T1000 (cell line): ENCODE data around the gene ENTR1.
A peak's percentile ranks its signal among the peaks of the same experiment; 100 is the strongest.

Experiments
- DNase-seq: peaks from one replicate; lab custom pipeline; 2025; ENCODE audit warnings: mixed read lengths; lab: John Stamatoyannopoulos, UW

Gene ENTR1

DNA sequence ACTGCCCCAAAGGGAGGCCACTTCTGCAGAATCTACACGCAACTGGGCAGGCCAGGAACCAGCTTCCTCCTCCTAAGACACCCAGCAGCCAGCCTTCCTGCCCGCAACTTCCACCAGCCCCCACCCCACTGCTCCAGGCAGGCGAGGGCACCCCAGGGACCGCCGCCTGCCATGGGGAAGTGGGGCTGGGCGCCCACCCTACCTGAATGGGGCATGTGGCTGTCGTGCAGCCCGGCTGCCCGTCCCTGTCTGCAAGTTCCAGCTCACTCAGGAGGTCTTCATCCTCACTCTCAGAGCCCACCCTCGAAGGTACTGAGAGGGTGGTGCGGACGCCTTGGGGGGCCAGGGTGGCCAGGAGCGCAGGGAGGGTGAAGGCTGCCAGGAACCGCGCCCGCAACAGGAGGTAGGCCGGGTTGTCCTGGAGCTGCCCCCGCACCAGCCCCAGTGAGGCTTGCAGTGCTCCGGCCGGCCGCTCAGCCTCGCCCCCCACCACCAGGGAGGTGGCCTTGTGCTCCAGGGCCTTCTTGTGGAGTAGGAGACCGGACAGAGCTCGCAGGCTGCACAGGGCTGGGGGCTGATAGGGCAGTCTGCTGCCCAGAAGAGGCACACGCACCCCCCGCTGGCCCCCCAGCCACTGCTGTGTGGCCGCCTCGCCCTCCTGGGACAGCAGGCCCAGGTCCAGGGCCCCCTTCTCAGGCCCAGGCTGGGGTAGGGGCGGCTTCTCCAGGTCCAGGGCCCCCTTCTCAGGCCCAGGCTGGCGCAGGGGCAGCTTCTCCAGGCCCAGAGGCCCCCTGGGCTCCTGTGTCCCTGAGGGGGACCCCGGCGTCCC is 32.9 kb downstream of the ENTR1 start:
- no peak for DNase-seq

DNA sequence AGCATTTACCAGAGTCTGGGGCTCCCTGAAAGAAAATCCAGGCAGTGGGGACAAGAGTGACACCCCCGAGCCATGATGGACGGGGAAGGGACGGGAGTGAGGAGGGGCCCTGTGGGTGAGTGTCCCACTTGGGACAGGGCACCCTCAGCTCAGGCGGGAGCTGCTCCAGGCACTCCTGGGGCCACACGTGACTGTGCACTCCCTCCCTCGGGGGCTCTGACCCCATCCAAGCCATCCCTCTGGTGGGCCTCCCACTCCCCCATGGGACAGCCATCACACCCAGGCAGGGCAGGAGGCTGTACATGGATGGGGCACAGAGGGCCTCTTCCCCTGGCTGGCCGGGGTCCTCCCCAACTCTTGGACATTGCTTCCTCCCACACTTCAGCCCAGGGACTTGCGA is 34.0 kb downstream of the ENTR1 start:
- DNase-seq, result no peak

DNA sequence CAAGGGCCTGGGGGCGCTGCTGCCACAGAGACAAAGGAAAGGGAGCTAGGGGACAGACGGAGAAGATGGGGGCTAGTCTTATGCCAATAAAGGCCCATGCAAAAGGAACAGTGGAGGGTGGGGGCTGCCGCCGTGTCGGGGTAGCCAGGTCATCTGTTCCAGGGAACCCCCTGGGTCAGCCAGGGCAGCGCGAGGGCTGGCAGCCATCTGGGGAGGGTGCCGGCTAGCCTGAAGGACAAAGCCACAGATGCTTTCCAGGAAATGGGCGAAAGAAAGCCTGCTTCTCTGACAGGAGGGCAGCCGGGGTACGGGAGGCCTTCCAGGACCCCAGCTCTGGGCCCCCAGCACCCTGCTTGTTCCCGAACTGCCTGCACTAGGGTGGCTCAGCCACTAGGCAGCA is 35.3 kb downstream of the ENTR1 start:
- no peak for DNase-seq

DNA sequence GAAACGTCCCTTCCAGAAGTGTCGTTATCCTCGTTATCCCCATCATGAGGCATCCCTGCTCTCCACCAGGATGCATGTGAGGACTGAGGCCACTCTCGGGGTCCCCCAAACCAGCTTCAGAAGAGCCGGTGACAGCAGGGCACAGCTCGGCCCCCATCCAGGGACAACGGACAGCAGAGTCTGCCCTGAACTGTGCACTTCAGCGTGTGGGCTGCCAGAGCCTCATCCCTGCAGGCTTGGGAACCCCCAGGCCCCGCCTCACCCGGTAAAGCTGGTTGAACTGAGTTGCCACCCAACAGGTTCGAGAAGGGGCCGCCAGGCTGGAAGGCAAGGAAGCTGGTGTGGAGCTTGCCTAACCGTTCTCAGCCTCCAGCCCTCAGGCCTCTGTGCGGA is 36.2 kb downstream of the ENTR1 start:
- DNase-seq, result no peak

DNA sequence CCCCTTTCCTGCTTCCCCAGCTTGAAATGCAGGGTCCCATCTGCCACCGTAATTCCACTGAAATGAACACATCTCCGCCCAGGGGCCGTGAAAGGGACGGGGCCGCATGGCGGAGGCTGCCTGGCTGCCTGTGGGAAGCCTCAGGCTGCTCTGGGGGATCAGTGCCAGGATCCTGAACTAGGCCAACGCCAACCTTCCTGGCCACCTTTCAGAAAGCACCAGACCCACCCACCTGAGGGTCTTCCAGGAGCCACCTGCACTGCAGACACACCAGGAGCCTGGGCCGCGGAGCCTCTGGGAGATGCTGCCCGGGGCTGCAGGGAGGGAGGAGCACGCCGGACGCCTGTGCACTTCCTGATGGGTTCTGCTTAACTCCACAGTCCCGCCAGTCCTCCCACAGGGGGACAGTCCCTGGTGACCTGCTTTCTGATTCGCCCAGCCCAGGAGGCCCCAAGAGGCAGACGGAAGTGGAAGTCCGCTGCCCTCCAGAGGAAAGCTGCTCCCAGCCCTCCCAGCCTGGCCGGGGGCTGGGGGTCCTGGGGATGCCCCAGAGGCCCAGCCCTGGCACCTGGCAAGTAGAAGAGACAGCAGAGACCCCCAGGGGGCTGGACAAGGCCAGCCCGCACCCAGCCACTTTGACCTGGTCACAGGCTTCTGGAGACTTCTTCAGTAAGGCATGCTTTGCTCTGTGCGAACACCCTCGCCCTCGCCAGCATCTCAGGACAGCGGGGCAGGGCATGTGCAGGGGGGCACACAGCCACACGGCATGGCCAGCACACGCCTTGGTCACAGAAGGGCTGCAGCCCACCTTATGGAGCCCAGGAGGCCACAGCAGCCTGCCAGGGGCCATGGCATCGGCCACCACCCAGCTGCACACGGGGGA is 36.9 kb downstream of the ENTR1 start, which contains the start of gene CARD9:
Gene CARD9 (minus strand): TSS at position 370 of the 883 bp plus-strand sequence. CDS start 1,591 bp downstream, outside the sequence.
- DNase-seq, result no peak

DNA sequence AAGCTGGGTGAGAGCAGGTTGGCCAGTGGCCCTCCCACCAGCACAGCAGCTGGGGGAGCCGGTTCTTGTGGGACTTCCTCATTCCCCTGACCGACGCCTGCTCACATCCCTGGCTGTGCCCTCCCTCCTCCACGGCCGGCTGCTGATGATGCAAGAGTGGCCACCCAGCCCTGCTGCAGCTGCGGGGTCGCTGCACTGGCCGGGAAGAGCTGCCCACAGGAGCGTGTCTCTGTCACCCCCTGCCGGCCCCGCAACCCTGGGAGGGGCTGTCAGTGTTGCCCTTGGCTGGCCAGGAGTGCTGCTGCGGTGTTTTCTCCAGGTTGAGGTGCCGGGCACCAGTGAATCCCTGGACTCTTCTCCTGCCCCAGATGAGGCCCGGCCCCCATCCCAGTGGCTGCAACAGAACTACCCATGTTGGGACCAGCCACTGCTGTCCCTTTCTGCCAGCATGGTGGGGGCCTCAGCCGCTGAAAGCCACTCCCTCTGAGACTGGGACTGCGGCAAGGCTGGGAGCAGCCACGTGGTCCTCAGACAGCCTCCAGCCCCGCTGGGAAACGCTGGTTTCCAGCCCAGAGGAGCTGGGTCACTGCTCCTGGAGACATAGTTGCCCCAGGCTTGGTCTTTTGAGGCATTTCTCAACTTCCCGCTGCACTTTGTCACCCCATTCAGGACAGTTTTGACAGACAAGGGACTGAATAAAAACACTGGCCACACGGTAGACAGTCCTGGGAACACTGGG is 37.7 kb downstream of the ENTR1 start:
- no peak for DNase-seq

DNA sequence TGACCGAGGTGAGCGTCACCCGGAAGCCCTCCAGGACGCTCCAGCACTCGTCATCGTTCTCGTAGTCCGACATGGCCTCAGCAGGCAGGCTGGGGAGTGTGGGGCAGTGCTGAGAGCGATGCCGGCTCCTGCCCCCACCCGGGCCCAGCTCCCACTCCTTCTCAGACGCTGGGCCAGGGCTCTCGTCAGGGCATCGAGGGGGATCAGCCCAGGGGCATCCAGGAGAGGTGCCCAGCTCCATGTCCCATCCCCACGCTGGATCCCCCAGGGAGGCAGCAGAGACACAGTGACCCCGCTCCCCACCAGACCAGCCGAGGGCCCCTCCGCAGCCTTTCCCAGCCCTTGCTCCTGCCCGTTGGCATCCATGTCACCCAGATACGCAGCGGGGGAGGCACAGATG is 38.4 kb downstream of the ENTR1 start:
- no peak for DNase-seq

DNA sequence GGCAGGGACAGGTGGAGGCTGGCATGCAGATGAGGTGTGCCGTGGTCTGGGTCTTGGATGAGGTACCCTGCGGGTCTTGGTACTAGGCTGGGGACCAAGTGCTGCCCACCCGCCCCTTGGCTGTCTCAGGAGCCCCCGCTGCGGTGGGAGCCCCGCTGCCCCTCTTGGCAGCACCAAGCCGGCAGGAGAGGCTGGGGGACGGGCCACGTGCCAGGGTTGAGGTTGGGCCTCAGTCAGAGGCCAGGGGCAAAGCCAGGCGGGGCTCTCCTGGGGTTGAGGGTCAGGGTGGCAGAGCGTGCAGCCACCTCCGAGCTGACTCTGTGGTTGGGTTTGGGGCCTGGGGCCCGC is 38.9 kb downstream of the ENTR1 start:
- DNase-seq, result no peak

DNA sequence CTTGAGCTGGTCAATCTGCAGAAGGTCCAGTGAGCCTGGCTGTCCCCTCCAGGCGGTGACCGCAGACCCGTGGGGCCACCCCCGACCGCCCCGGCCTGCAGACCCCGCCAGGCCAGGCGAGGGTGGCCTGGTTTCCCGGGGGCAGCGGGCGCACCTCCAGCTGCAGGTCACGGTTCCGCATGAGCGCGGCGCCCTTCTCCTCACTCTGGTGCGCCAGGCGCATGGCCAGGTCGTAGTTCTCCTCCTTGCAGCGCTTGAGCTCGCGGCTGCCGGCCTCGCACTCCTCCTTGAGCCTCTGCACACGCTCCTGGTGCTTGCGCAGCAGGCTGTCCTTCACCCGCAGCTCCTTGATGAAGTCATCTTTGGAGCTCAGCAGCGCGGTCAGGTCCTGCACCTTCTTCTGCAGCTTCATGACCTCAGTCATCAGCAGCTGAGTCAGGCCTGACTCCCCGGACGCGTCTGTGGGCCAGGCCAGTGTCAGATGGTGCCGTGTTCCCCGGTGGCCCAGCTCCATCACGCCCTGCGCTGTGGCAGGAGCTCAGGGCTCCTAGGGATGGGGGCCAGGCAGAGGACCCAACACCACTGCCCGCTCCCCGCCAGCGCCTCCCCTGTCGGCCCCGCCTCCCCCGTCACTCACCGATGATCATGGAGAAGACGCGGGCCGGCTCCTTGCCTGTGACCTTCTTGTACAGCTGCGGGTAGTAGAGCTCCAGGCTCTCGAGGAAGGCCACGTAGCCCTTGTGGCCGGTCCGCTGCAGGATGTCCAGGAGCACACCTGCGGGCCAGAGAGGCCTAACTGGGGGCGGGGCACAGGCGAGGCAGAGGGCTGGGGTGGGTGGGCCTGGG is 39.5 kb downstream of the ENTR1 start:
- no peak for DNase-seq

DNA sequence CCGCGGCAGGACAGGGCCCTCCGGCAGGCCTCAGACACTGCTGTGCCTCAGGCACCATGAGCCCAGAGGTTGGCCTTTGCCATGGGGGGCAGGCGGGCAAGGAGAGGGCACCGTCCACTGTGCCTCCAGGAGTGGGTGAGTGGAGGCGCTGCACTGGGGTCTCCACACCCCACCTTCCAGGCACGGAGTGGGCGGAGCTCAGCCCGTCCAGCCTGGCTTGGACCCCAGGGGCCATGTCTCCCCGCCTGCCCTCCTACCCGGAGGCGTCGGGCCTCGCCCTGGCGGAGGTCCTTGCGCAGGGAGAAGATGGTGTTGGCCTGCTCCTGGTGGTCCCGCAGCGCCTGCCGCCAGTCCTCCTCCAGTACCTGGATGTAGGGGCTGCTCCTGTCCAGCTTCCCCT is 40.4 kb downstream of the ENTR1 start:
- DNase-seq, result no peak

DNA sequence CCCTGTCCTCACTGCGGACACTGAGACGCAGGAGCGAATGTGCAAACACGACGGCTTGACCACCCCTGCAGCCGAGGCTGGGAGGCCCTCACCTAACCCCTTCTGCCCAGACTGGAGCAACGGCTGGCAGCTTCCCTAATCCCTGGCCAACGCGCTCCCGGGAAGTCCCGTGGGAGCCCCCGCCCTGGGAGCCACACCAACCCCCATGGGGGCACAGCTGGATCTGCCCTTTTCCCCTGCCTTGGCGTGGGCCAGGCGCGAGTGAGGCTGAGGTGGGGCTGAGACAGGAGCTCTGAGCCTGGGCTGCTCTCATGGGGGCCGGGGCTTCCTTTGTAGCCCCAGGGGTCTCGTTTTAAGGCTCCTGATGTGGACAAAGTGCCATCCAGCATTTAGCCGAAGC is 42.2 kb downstream of the ENTR1 start:
- no peak for DNase-seq

DNA sequence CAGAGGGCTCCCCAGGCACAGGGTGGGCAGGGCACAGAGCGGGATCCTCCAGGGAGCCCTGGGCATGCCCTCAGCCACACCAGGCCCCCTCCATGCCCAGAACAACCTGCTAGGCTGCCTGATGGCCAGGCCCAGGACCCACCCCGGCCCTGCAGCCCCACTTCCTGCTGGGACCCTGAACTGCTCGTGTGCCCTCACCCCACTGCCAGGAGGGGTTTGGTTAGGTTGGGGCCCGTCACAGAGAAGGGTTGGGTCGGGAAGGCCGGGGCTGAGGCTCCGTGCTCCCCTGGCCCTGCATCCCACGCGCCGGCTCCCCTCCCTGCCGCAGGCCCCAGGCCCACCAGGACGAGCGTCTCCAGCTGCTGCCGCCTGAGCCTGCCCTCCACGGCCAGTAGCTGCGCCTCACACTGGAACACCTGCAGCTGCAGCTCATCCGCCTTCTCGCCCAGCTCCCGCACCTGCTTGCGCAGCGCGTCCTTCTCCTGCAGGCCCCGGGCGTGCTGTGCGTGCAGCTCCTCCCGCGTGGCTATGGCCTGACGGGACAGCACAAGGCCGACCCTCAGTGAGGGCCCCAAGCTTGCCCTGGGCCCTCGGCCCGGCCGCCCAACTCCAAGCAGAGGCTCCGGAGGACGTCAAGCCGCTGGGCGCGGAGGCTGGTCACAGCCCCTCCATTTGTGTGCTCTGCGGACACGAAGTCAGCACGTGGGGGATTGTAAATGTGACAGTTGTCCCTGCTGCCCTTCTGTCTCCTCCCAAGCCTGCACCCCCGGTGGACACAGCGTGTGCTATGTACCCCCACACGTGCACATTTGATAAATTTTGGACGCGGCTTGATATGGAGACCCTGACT is 42.9 kb downstream of the ENTR1 start:
- DNase-seq, result no peak

DNA sequence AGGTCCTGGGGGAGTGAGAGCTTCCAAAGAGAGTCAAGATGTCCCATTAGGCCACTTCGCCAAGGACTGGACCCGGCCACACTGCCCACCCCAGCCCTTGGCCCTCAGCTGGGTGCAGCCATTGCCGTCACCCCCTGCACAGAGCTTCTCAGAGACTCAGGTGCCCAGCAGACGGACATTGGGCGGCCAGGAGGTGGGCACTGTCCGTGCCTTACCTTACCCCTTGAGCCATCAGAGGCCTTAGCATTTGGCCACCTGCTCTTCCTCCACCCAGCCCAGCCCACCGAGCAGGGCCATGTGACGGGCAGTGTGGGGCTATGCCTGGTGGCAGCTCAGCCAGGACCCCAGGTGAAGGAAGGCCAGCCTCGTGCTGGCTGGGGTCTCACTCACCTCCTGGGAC is 43.6 kb downstream of the ENTR1 start:
- no peak for DNase-seq

DNA sequence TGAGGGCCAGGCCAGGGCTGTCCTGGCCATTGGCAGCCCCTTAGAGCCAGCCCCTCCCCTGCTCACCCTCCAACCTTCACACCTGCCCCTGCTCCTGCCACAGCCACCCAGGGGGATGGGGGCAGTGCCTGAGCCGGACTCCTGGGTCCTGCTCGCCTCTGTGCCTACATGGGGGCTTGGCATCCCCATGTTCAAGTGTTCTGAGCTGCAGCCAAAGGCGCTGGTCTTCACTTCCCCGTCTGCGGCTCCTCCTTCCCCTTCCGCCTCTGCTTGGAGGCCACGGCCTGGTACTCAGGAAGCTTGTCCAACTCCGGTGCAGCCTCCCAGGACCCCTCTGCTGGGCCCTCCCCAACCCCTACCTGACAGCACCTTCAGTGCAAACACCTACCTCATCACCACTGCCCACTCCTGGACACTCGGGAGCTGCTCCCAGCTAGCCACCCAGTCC is 44.6 kb downstream of the ENTR1 start:
- no peak for DNase-seq

DNA sequence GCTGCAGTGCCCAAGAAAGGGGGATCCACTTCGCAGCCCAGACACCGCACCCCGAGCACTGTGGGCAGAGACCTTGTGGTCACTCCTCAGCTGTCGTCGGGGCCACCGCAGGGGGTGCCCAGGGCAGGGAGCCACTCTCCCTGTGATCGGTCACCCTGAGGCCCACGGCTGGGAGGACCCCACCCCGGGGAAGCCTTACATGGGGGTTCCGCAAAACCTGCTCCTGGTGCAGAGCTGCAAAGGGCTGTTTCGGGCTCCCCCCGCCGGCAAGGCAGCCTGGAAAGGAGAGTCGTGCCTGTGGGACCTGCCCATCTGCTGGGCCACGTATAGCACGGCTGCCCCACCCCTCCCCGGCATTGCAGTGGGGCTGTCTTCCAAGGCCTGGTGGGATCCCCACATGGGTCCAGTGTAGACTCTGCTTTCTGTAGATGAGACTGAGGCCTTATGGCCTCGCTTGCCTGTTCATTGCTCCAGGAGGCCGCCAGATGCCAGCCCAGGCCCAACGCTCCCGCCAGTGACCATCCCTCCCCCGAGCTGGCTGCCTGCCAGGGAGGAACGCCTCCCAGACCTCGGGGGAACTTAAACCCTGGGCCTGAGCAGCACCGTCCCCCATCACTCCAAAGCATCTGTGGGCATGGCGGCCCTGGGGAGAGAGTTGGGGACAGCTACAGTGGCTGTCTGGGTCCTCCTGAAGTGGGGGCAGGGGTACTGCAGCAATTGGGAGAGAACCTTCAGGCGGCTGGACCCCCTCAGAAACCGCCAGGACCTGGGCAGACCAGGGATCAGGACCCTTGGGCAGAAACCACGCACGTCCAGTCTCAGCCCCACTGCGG is 45.3 kb downstream of the ENTR1 start:
- DNase-seq, result no peak

DNA sequence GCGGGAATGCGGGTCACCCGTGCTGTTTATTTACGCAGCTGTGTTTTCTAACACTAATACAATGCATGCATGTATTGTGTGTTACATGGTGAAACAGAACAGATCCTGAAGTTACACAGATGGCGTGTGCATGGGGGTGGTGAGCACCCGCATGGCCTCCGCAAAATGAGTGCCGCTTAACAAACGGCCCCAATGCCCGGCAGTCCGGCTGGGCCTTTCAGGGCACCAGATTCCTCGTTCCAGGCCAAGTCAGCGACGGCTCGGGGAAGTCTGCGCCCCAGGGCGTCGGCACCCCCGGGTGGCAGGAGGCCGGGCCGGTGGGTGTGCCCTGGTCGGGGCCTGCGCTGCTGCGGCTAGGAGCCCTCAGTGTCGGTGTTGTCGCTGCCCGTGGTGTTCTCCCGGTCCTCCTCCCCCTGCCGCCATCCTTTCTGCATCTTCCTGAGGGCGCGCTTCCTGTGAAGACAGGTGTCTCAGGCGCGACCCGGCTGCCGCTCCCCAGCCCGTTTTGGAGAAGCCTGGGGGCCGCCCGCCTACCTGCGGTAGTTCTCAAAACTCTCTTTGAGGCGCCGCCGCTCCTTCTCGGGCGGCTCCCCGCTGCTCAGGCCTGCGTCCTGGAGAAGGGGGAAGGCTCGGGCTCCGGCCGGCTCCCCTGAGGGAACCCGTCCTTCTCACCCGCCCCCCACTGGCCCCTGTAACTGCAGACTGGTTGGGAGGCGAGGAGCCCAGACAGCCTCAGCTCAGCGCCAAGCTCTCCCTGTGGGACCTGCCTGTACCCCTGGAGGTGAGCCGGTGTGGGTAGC is 46.3 kb downstream of the ENTR1 start:
- DNase-seq, result no peak

DNA sequence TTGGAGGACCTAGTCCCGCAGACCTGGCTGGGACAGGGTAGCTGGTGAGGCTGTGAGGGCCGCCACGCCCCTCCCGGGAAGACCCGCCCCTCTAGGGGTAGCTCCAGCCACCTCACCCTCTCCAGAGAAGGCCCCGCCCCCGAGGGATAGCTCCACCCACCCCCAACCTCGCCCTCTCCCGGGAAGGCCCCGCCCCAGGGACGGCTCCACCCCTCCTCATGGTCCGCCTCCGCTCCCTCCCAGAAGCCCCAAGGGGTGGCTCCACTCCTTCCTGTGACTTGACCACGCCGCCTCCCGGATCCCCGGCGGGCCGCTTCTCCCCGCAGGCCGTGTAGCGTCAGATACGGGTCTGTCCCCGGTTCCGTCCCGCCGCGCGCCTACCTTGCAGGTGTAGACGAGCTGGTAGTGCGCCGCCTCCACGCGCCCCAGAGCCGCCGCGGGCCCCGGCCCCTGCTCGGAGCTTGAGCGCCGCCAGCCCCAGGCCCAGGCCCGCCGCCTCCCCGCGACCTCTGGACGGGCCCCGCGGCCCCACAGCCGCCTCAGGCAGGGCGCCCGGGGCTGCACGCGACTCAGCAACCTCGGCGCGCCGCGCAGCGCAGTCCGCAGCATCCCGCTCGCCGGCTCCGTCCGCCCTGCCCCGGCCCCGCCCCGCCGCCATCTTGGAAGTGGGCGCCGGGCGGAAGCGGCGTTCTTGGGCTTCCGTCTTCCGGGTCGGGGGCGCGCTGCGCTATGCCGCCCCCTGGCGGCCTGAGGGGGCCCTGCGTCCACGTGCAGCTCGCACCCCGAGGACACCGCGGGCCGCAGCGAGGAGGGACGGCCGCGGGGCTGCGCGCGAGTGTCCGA is 47.1 kb downstream of the ENTR1 start, which contains the start of gene DNLZ:
Gene DNLZ (minus strand): TSS at position 639 of the 843 bp plus-strand sequence. CDS start 30 bp downstream, at position 609.
- peak; percentile 88 for DNase-seq

DNA sequence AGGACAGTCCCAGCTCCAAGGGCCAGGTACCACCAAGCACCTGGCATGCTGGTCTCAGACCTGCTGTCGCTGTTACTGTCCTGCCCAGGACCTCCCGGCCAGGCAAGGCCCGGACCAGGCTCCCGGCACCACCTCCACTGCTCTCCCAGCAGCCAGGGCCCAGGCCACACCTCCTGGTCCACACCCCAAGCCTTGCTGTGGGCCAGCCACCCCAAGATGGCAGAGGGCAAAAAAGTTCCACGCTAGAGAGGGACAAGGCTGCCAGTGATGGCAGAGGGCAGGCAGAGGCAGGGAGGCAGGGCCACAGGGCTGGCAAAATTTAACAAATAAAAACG is 48.0 kb downstream of the ENTR1 start:
- DNase-seq, result no peak
